CD4-positive, alpha-beta T cell (primary cell): ENCODE results near the gene WIPF1. TPM values are rescaled to one million over a fixed set of nuclear protein-coding genes. Genes with fewer than 3 reads are reported as not detected.
A peak's percentile ranks its signal among the peaks of the same experiment; 100 is the strongest.

Experiments used
- ATAC-seq: fragments of 200-7000 bp; cut with Tn5 transposase; one replicate; pipeline ENCODE4 v1.10.0; 2022; ENCODE audit warnings: mild to moderate bottlenecking; ENCODE audit not compliant: poor library complexity
- CTCF ChIA-PET: fragments of 350-600 bp; sonication (Branson Sonifier 250); formaldehyde crosslinking; loops from one replicate; lab custom pipeline; 2021; ENCODE audit warnings: antibody characterized with exemption, inconsistent platforms; lab: Charles Lee
- POLR2A ChIA-PET: fragments of 350-600 bp; sonication (Branson Sonifier 250); formaldehyde crosslinking; loops from one replicate; lab custom pipeline; 2021; ENCODE audit warnings: antibody characterized with exemption, inconsistent platforms; lab: Charles Lee
- DNase-seq, 14 experiments: peaks; one replicate each; pipeline ENCODE4 v3.0.0-alpha.2; 2013 to 2020; ENCODE audit warnings: mixed read lengths in 2 of 14
- H3K27ac ChIP-seq, 2 donors: one replicate each; pipeline versions ENCODE4 v1.5.1 to v1.7.0; 2013; ENCODE audit warnings: low read length in 2 of 2, low read depth in 1 of 2, mild to moderate bottlenecking in 1 of 2
- H3K27me3 ChIP-seq, 2 experiments: 1 replicate in 1 of 2; 2 replicates in 1 of 2; pipeline versions ENCODE4 v1.6.1 to v1.7.0; 2013; ENCODE audit warnings: low read length in 2 of 2, control low read depth in 1 of 2, mild to moderate bottlenecking in 1 of 2, moderate library complexity in 1 of 2; ENCODE audit not compliant: insufficient read depth in 2 of 2, control insufficient read depth in 1 of 2
- H3K36me3 ChIP-seq: one replicate; pipeline ENCODE4 v1.6.1; 2013; ENCODE audit warnings: low read length, control low read depth; ENCODE audit not compliant: insufficient read depth
- H3K4me1 ChIP-seq: one replicate; pipeline ENCODE4 v1.6.1; 2013; ENCODE audit warnings: low read length, control low read depth; ENCODE audit not compliant: insufficient read depth
- H3K4me3 ChIP-seq: one replicate; pipeline ENCODE4 v1.5.1; 2013; ENCODE audit warnings: mild to moderate bottlenecking, low read length, moderate library complexity
- H3K9me3 ChIP-seq, 2 experiments: 1 replicate in 1 of 2; 2 replicates in 1 of 2; pipeline versions ENCODE4 v1.6.1 to v1.7.0; 2013; ENCODE audit warnings: low read length in 2 of 2, mild to moderate bottlenecking in 2 of 2, control low read depth in 1 of 2, moderate library complexity in 1 of 2; ENCODE audit not compliant: control insufficient read depth in 1 of 2, insufficient read depth in 1 of 2
- H3K27ac Mint-ChIP-seq: one replicate; pipeline ENCODE4 v1.8.0; 2020; ENCODE audit warnings: mixed read lengths
- H3K27me3 Mint-ChIP-seq: one replicate; pipeline ENCODE4 v1.8.0; 2021; ENCODE audit warnings: mixed read lengths
- H3K36me3 Mint-ChIP-seq: one replicate; pipeline ENCODE4 v1.8.0; 2021; ENCODE audit warnings: low read depth, mixed read lengths
- H3K4me1 Mint-ChIP-seq: one replicate; pipeline ENCODE4 v1.8.0; 2021; ENCODE audit warnings: low read depth, mixed read lengths
- H3K4me3 Mint-ChIP-seq: one replicate; pipeline ENCODE4 v1.8.0; 2020; ENCODE audit warnings: mild to moderate bottlenecking, mixed read lengths
- H3K9me3 Mint-ChIP-seq: one replicate; pipeline ENCODE4 v1.8.0; 2020; ENCODE audit warnings: mixed read lengths
- CTCF ChIP-seq: fragments of 200-600 bp; IDR thresholded peaks from one replicate; pipeline ENCODE4 v1.8.0; 2022; ENCODE audit warnings: antibody characterized with exemption, mild to moderate bottlenecking
- intact Hi-C, 2 experiments: fragments of 100-400 bp; cut with DNase I in 1 of 2; cut with micrococcal nuclease in 1 of 2; formaldehyde crosslinking; loops; one replicate each; pipeline versions ENCODE4 v1.15.1 to v1.9.0; 2023 to 2025; cut with DNase I, micrococcal nuclease
- total RNA-seq, 174 experiments: library from RNA in 2 of 174; stranded (reverse) in 2 of 174; gene quantifications; one replicate each; pipeline ENCODE4 v1.2.3 and lab custom pipeline; 2021 to 2026

WIPF1 gene
- total RNA-seq, 2 experiments from 2014 or later, result 237 to 264 TPM

DNA sequence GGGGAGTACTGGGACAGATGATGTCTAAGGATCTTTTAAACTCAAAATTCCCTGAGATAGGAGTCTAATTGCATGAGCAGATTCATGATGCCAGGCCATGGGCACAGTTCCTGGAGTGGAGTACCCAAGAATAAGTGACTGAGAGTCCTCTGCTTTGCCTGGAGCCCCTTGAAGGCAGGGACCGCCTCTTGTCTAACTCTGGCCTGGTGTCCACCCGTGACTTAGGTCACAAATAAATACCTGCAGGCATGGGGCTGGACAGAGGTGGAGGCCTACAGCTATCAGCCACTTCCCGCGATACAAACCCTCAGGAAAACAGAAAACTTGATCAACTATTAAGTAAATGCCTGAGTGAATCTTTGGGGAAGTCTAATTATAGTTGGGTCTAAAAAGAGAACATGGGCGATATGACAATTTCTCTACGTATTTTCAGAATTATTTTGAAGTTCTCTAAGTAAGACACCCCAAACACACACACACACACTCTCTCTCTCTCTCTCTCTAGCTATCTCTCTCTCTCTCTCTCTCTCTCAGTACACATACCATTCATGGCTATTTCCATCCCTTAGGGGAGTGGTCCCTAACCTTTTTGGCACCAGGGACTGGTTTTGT lies 1.8 kb upstream of the WIPF1 start:
- no peaks in the 10 kb centered on the region for H3K9me3 Mint-ChIP-seq
- peaks cover 63% of the 10 kb centered on the region for H3K4me1 Mint-ChIP-seq
- peak overlapping the region; percentile 86 to 91 for H3K27ac ChIP-seq
- ATAC-seq, result no peak
- ChIA-PET POLR2A (interaction anchor here (0.7 to 3.2 kb wide), 9 partner anchors 8 to 107 kb away, joined by 3 to 17 read pairs (median 3); no protein-coding TSS in a partner anchor), CTCF (interaction anchor here (8.3 to 15.8 kb wide), 2 partner anchors 20 to 88 kb away, joined by 40 to 243 read pairs; no protein-coding TSS in a partner anchor)
- intact Hi-C loops, result no loop called here
- H3K36me3 ChIP-seq, result peaks cover 7% of the 10 kb centered on the region
- H3K9me3 ChIP-seq, result no peaks in the 10 kb centered on the region
- H3K27me3 ChIP-seq, result no peaks in the 10 kb centered on the region
- no peak overlapping the region for H3K4me3 ChIP-seq
- no peak for TF ChIP-seq CTCF
- peak overlapping the region; percentile 95 for H3K27ac Mint-ChIP-seq
- peaks cover 52% of the 10 kb centered on the region for H3K4me1 ChIP-seq
- peak overlapping the region; percentile 98 for H3K4me3 Mint-ChIP-seq
- peaks cover 40% of the 10 kb centered on the region for H3K36me3 Mint-ChIP-seq
- H3K27me3 Mint-ChIP-seq, result no peaks in the 10 kb centered on the region
- DNase-seq, result no peak

DNA sequence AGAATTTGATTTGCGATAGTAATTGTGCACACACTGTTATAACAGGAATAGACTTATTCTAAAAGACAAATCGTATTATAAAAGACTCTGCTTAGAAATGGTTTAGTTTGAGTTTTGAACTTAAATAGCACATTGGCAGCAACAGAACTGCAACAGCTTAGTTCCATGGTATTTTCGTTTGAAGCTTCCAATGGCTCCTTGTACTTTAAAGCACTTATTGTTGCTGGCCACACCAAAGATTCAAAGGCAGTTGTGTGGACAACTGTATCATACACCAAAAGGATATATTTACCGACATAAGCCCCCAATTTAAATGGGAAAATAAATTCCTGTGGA lies 627 bp downstream of the WIPF1 start:
- peak overlapping the region; percentile 69 for H3K4me3 ChIP-seq
- CTCF ChIA-PET, result interaction anchor here (1.3 to 15.8 kb wide), 5 partner anchors 9 to 134 kb away, joined by 4 to 243 read pairs (median 4); no protein-coding TSS in a partner anchor
- intact Hi-C loops, result loop anchor here in 1 of 2 experiments (2.0 kb wide), 3 partner anchors 14 to 38 kb away; no protein-coding TSS in a partner anchor
- H3K4me1 ChIP-seq, result peaks cover 51% of the 10 kb centered on the region
- Mint-ChIP-seq H3K27me3 (no peaks in the 10 kb centered on the region), H3K4me3 (peak overlapping the region; percentile 98), H3K27ac (peak overlapping the region; percentile 95), H3K36me3 (peaks cover 48% of the 10 kb centered on the region), H3K9me3 (no peaks in the 10 kb centered on the region), H3K4me1 (peaks cover 61% of the 10 kb centered on the region)
- H3K36me3 ChIP-seq, result peaks cover 3% of the 10 kb centered on the region
- DNase-seq (peak in 2 of 14 experiments; percentile 41 to 43), ATAC-seq (no peak)
- POLR2A ChIA-PET, result interaction anchor here (1.0 to 6.2 kb wide), 16 partner anchors 8 to 134 kb away, joined by 3 to 106 read pairs (median 6); no protein-coding TSS in a partner anchor
- H3K27ac ChIP-seq, result peak overlapping the region; percentile 86 to 91
- no peaks in the 10 kb centered on the region for H3K9me3 ChIP-seq
- no peaks in the 10 kb centered on the region for H3K27me3 ChIP-seq
- TF ChIP-seq CTCF, result no peak

GRCh38 chr2:174595891-174596397 lies 1.7 kb downstream of the WIPF1 start:
- ChIA-PET CTCF (interaction anchor here (1.3 to 15.8 kb wide), 4 partner anchors 10 to 91 kb away, joined by 4 to 243 read pairs (median 4); no protein-coding TSS in a partner anchor), POLR2A (interaction anchor here (0.6 to 6.2 kb wide), 16 partner anchors 9 to 133 kb away, joined by 3 to 106 read pairs (median 8); partner anchors contain the start of gene GPR155)
- H3K27me3 ChIP-seq, result no peaks in the 10 kb centered on the region
- Mint-ChIP-seq H3K27me3 (no peaks in the 10 kb centered on the region), H3K27ac (peak overlapping the region; percentile 95), H3K4me3 (peak overlapping the region; percentile 98), H3K4me1 (peaks cover 61% of the 10 kb centered on the region), H3K9me3 (no peaks in the 10 kb centered on the region), H3K36me3 (peaks cover 58% of the 10 kb centered on the region)
- intact Hi-C loops, result loop anchor here in 1 of 2 experiments (2.0 kb wide), 3 partner anchors 15 to 39 kb away; no protein-coding TSS in a partner anchor
- H3K4me1 ChIP-seq, result peaks cover 48% of the 10 kb centered on the region
- H3K4me3 ChIP-seq, result peak overlapping the region; percentile 69
- H3K36me3 ChIP-seq, result peaks cover 13% of the 10 kb centered on the region
- DNase-seq (peak in 2 of 14 experiments; percentile 45 to 49), ATAC-seq (no peak)
- peak overlapping the region; percentile 86 to 91 for H3K27ac ChIP-seq
- H3K9me3 ChIP-seq, result no peaks in the 10 kb centered on the region
- no peak for TF ChIP-seq CTCF
